Peyer's patch (tissue), 4 donors: Measurements from ENCODE around the gene BMPER.

Source experiments
- POLR2A ChIP-seq, 2 donors: fragments of 450-650 bp; IDR thresholded peaks; one replicate each; pipeline ENCODE4 v1.5.1; 2017; ENCODE audit warnings: antibody characterized with exemption in 2 of 2, mild to moderate bottlenecking in 2 of 2, moderate library complexity in 2 of 2
- TF ChIP-seq, protein P1 (sequence below), 6 experiments: fragments of 450-650 bp in 4 of 6; fragments of 200-600 bp in 2 of 6; sonication (generic) in 1 of 6; IDR thresholded peaks; one replicate each; pipeline ENCODE4 v1.5.1; 2017 to 2019; ENCODE audit warnings: antibody characterized with exemption in 6 of 6, mild to moderate bottlenecking in 3 of 6, moderate library complexity in 1 of 6

DNA sequence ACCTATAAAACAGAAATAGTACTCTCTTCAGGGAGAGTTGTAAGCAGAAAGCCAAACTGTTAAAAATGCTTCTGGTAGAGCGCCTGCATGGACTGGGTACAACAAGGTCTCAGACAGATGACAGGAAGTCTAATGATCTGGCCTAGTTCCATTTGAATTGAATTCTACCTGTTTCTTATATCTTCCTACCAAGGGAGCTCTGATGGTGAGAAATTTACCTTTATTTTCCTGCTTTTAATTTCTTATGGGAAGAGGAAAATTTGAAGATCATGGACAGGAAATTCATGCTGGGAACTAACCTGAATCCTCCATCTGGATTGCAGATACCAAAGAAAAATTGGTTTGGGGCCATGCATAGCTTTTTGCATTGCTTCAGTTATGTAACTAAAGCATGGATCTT lies 63.3 kb downstream of the BMPER start:
- TF ChIP-seq, protein P1, sequence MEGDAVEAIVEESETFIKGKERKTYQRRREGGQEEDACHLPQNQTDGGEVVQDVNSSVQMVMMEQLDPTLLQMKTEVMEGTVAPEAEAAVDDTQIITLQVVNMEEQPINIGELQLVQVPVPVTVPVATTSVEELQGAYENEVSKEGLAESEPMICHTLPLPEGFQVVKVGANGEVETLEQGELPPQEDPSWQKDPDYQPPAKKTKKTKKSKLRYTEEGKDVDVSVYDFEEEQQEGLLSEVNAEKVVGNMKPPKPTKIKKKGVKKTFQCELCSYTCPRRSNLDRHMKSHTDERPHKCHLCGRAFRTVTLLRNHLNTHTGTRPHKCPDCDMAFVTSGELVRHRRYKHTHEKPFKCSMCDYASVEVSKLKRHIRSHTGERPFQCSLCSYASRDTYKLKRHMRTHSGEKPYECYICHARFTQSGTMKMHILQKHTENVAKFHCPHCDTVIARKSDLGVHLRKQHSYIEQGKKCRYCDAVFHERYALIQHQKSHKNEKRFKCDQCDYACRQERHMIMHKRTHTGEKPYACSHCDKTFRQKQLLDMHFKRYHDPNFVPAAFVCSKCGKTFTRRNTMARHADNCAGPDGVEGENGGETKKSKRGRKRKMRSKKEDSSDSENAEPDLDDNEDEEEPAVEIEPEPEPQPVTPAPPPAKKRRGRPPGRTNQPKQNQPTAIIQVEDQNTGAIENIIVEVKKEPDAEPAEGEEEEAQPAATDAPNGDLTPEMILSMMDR (IDR thresholded peaks at IDR 0.05) = no peak
- no peak for TF ChIP-seq POLR2A (IDR thresholded peaks at IDR 0.05)
